Measurements from ENCODE around the gene ZDHHC14.

The ZDHHC14 gene

DNA sequence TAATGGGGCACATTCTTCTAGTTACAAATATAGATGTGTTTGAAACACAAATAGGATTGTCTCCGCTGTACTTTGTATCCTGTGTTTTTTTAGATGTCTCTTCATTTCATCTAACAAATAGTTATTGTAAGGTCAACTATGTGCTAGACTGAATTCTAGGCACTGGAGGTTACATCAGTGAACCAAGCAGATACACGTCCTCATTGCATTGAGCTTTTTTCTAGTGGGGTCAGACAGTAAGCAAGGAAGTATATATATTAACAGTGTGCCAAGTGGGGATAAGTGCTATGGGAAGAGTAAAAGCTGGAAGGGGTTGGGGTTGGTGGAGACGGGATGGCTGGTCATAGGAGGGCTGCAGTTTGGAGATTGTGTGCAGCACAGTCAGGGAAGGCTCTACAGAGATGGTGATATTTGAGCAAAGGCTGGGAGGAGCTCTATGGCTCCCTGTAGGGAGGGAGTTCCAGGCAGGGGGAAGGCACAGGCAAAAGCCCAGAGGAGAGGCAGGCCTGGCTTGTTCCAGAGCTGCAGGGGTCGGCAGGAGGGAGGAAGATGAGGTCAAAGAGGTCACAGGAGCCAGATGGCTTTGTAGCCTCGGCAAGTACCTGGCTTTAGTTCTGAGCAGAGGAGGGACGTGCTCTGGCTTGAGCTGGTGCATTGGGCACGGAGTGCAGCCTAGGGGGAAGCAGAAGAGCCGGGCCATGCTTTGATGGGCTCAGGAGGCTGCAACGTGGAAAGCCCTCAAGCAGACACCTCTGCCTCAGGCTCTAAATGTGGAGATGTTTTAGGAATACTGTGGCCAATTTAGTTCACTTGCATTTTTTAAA is 152.3 kb downstream of the ZDHHC14 start:
- no peak for DNase-seq (ENCODE audit: low read depth)

DNA sequence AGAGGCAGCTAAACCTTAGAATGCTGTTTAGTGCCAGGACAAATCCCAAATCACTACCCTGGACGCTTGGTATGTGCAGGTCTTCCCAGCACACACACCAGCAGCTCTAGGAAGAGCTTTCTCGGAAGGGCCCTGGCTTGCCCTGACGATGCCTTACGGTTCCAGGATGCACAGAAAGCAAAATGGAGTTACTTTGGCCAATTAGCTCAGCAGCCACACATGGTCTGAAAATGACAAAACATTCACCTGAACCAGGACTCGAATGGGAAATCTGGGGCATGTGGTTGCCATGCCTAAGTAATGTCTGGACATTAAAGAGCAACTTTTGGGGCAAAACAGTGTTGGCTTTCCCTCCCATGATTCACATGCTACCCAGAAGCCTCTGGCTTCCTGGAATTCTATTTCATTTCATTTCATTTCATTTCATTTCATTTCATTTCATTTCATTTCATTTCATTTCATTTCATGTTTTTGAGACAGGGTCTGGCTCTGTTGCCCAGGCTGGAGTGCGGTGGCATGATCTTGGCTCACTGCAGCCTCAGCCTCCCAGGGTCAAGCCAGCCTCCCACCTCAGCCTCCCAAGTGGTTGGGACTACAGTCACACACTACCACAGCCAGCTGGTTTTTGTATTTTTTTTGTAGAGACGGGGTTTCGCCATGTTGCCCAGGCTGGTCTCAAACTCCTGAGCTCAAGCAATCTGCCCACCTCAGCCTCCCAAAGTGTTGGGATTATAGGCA is 153.3 kb downstream of the ZDHHC14 start:
- DNase-seq (ENCODE audit: low read depth), result no peak

DNA sequence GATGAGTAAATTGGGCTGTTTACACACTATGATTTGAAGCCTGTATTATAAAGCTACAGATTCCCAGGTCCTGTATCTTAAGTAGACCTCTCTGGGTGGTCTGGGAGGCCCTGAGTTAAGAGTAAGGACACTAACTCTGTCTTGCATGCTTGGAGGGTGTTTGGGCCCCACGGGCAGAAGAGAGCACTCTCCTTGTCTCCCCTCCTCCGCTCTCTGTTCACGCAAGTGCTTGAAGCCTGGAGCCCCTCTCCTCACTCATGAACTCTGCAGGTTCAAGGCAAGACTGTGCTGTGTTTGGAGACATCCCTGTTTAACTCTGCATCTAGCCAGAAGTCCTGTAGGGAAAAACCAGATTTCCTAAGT is 154.0 kb downstream of the ZDHHC14 start:
- DNase-seq (ENCODE audit: low read depth), result no peak

DNA sequence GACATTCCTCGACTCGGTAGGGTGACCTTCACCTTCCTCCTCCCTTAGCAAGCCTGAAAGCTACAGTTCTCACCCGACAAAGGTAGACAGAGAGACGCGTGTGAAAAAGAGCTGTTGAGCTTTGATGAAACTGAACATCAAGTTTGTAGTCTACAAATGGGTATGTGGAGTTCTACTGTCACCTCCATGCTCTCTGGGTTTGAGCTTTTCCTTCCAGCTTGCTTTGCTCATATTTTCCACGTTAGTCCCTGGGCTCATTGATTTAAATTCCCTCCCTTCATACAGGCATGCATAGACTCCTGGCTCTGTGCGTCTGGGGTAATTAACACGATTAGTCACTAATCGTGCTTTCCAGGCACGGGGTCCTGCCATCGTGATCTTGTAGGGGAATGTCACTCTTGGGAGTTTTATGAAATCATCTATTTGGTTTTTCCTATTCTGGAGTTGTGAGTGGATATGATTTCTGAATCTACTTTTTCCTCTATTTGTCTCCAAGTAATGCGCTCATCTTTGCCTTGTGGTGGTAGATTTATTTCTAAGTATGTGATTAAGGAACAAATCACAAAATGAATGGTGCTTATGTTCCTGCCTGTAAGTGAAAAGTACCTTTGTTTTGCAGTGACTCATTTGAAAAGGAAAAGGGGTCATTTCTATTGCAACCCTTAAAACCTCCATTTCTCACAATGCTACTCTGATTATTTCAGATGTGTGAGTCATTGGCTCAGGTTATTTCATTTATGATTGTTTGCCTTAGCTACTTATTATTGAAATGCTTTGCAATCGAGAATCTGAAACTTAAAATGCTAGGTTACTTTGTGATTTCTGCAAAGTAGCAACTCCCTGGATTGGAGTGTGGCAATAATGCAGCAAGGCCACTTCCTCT is 154.6 kb downstream of the ZDHHC14 start:
- no peak for DNase-seq (ENCODE audit: low read depth)

GRCh38 chr6:157536223-157536545 is 155.2 kb downstream of the ZDHHC14 start:
- no peak for DNase-seq (ENCODE audit: low read depth)

DNA sequence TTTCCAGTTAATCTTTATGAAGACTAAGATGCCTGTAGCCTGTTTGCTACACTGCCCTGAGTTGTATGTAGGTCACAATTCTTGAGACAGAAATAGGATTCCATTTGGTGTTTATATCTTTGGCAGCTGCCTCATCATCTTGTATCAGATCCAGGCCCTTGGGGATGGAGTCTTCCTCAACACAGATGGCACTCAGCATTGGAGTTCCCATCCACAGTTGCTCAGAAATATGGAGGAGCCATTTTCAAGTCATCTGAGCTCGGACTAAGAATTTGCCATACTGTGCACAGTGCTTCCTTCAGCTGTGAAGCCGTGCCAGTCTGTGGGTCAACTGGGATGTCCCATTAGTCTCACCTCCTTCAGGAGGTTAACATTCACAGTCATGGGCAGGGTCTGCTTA is 156.6 kb downstream of the ZDHHC14 start:
- no peak for DNase-seq (ENCODE audit: low read depth)

DNA sequence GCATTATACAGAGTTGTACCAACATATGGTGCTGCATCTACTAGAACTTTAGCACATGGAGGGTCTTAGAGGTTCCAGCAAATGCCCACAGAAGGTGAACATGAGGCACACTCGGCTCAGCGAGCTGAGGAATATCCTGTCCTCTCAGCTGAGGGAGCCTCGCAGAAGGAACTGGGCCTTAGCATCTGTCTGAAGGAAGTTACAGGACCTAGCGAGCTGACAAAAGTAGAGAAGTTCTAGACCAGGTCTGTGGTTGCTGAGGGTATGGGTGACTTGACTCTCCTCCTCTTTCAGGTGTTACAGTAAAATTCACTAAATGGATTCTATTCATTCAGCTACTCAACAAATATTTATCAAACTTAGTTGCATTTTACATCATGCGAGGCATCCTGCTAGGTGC is 157.2 kb downstream of the ZDHHC14 start:
- no peak for DNase-seq (ENCODE audit: low read depth)

DNA sequence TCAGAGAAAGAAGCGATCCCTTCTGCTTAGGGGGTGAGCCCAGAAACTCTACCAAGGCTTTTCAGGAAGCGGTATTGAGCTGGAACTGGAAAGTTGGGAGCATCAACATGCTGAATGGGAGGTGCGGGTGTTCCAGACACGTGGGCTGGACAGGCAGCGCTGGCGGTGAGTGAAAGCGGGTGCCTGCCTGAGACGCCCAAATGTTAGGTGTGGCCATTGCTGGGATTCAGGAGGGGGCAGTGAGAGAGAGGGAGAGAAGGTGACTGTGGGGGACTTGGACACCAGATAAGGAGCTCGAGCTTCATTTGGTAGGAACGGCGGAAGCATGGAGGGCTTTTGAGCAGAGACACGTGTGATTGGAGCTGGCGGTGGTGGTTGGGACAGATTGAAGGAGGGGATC is 157.7 kb downstream of the ZDHHC14 start:
- DNase-seq (ENCODE audit: low read depth), result no peak

GRCh38 chr6:157539421-157539822 is 158.4 kb downstream of the ZDHHC14 start:
- no peak for DNase-seq (ENCODE audit: low read depth)

DNA sequence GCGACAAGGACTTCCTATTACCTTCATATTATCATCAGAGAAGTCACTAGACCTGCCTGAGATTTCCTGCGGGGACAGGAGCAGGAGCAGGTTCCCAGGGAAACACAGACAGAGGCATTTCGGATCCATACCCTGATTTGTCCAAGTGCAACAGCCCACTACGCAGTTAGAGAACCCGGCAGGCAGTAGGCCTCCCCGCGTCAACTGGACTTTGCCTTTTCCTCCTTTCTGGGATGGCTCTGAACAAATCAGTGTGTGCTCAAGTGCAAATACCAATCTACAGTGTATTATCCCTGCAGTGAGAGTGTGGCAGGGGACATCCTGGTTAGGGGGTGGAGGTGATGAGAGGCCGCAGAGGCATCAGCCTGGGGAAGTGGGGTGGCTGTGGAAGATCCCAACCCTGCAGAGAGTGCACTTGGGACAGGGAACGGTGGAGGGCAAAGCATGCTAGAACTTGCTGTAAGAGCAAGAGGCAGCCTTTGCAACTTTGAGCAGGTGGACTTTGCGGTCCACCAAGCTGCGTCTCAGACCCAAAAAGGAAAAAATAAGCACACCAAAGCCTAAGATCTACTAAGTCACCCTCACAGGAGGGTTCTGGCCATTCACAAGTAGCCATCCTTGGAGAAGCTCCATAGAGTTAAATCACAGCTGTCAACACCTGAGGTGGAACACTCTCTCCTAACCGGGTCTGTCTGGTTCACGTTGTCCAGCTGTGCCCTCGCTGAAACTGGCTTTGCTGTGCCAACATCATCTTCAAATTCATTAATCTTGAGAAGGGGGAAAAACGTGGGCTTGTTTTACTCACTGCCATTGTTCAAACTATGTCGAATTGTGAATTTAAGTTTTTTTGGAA is 159.1 kb downstream of the ZDHHC14 start:
- no peak for DNase-seq (ENCODE audit: low read depth)

DNA sequence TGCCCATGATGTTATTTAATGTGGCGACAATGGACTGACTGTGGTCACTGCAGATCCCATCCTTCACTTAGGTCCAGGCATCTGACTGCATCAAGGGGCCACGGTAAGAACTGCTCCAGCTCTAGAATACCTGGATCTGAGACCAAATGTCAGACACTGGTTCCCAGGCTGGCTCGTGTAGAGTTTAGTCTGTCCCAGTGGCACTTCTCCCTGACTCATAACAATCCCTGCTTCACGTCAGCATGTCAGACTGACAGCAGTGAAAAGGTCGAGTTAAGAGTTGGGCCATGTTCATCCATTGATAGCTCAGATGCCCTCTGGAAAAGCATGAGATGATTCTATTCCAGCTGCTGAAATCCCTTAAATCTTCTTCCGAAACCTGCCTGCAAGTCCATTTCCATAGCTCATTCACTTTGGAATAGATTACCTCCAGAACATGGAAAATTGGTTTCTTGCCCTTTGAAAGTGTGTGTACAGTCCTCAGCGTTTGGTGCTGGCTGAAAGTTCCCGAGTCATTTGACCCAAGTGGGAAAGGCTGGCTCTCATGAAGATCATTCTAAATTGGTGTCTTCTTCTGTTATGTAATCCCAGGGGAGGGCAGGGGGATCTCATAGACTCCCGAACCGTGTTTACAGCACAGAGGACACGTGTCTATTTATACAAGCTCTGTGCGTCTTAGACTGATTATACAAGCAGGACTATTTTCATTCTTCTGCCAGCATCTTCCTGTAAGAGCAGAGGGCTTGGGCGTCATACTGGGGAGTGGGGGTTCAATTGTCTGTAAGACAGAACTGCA is 160.8 kb downstream of the ZDHHC14 start:
- no peak for DNase-seq (ENCODE audit: low read depth)

GRCh38 chr6:157542414-157543160 is 161.6 kb downstream of the ZDHHC14 start:
- no peak for DNase-seq (ENCODE audit: low read depth)

DNA sequence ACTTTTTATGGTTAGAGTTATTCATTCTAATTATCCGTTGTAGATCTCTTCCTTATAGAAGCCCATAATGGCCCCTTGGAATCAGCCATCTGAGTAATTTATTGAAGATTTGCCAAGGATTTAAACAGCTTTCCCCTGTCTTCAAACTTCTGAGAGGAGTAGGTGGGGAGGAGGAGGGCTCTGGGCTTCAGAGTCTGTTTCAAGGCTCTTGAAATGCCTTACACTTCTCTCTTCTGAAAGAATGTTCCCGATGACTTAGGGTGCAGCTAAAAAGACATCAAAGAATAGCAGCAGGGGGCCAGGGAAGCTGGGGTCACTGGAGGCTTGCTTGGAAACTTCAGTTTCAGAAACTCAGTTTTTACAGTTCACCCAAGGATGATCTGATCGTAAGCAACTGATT is 165.3 kb downstream of the ZDHHC14 start:
- DNase-seq (ENCODE audit: low read depth), result no peak

DNA sequence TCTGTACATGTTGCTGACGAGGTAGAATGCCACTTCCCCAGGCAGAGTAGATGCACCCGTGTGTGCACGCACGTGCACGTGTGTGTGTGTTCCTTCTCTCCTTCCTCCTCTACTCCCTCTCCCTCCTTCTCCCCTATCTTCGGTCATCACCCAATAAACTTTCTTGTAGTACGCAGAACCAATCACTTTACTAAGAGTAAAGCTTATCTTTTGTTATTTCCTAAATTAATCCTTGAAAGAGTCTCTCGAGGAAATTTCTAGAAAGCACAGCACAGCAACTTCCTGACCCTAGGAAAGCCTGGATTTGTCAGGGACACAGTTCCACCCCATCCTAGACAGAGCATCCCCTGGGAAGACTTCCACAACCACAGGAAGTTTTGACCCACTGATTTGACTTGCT is 166.1 kb downstream of the ZDHHC14 start:
- no peak for DNase-seq (ENCODE audit: low read depth)

GRCh38 chr6:157548635-157549467 is 167.9 kb downstream of the ZDHHC14 start:
- no peak for DNase-seq (ENCODE audit: low read depth)

GRCh38 chr6:157549468-157549745 is 168.4 kb downstream of the ZDHHC14 start:
- DNase-seq (ENCODE audit: low read depth), result no peak

DNA sequence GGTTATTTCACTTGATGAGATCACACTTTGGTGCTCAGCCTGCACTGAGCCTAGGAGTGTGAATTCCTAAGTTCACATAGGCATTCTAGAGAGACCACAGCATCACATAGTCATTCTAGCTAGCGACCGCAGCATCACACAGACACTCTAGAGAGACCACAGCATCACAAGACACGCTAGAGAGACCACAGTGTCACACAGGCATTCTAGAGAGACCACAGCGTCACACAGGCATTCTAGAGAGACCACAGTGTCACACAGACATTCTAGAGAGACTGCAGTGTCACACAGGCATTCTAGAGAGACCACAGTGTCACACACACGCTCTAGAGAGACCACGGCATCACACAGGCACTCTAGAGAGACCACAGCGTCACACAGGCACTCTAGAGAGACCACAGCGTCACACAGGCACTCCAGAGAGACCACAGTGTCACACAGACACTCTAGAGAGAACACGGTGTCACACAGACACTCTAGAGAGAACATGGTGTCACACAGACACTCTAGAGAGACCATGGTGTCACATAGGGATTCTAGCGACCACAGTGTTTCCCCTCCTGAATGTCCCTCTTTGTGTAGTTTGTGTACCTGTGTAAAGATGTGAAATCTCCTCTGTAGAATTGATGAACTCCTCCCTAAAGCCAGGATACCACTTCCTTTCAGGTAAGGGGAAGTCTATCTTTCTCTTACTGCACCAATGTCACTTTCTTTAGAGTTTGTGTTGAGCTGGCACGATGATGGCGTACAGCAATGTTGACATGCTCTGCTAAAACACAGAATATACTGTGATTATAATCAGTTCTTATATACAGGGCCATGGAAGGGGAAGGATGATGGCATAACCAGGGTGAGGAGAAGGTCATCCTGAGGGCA is 169.4 kb downstream of the ZDHHC14 start:
- DNase-seq (ENCODE audit: low read depth), result no peak

- DNase-seq (ENCODE audit: low read depth), result no peak
These were observed 170.2 kb downstream of the ZDHHC14 start for GRCh38 chr6:157551041-157551832.

Measured in stimulated activated CD8-positive, alpha-beta memory T cell treated with anti-CD3 and anti-CD28 coated beads, Interleukin-12 subunit alpha, Interleukin-12 subunit beta, amount 100 ng/mL, for 4 hours (primary cell).